T-helper 1 cell treated with Interleukin-12 subunit alpha and Interleukin-12 subunit beta and Interleukin-4 antibody, amounts not matched to agents 30 ng/mL and 1 ng/mL, for 36 hours (primary cell): ENCODE results near the gene PADI2. TPM values are rescaled to one million over a fixed set of nuclear protein-coding genes. Genes with fewer than 3 reads are reported as not detected.

ENCODE experiments used
- intact Hi-C: fragments of 100-400 bp; cut with micrococcal nuclease; formaldehyde crosslinking; loops from one replicate; pipeline ENCODE4 v1.15.1; 2024
- total RNA-seq: library from RNA; stranded (reverse); gene quantifications from 2 replicates; pipeline ENCODE4 v1.2.3, GENCODE V29; 2022

Gene PADI2
- total RNA-seq: not detected in 2 replicates

DNA sequence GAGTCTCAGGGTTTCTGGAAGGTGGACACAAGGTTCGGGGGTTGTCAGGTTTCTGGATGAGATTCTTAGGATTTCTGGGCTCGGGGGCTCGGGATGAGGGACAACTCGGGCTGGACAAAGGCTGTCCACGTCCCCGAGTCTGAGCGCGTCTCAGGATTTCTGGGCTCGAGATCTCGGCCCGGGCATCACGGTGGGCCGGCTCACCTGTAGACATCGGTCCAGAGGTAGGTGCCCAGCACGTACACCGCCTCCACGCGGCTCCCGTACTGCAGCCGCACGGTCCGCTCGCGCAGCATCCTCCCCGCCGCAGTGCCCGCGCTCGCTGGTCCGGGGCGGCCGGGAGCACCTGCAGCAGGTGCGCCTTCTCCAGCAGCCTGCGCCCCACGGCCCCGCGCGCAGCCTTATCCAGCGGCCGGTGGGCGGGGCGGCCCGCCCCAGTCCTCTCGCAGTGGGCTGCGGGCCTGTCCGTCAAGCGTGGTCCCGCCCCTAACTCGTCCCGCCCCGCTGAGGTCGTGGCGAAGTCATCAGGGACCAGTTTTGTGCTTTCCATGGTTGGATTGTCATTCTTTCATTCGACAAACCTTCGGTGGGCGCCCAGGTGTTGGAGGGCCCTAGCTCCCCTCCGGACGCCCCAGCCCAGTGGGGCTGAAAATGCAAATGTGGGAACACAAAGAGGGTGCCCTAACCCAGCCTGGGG, at the start of gene PADI2:
PADI2 (minus strand) TSS at position 376 of the 697 bp plus-strand sequence; CDS start at position 296, 80 bp downstream.
- intact Hi-C loops: no loop called here

DNA sequence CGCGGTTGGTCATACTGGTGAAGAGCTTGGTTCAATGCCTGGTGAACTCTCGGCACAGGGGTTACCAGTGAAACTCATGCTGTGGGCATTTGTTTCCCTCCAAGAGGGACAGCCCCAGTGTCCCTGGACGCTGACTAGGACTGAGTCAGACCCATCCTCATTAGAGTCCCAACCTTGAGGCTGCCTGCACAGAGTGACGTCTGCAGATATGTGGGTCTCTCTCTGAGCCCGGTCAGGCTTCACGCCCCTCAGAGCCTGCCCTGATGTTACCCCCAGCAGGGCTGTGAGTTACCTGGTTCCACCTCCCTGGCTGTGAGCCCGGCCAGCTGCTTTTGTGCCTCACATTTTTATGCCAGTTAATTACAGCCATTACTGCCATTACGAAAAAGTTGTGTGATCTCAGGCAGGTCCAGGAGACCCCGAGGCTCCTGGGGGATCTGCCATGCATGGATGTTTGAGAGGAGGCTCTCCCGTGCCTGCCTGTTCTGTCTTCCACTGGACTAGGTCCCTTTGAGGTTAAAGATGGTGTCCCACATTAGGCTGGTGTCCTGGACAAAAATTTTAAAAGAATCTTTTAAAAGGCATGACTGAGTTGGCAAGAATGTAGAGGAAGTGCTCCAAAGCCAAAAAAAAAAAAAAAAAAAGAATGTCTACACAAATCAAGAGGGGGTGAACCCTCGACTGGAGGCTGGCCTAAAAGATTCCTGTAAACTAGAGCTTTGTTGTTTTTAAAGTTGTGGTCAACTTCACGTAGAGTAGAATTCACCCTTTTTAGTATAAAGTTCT, 49.0 kb upstream of the PADI2 start:
- intact Hi-C loops: no loop called here

- intact Hi-C loops: no loop called here
Observed at GRCh38 chr1:17167786-17168090, 48.5 kb upstream of the PADI2 start.

- intact Hi-C loops: no loop called here
Observed at GRCh38 chr1:17167041-17167785, 48.0 kb upstream of the PADI2 start.

DNA sequence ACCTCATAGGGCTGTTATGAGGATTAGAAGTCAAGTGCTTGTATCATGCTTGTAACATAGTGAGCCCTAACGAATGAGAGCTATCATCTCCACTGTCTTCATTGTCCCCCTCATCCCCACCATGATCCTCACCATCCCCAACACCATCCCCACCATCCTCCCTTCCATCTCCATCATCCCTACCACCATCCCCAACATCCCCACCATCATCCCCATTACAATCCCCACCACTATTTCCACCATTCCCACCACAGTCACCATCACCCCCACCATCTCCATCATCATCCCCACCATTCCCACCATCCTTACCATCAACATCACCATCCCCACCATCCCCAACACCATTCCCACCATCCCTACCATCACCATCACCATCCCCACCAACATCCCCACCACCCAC, 46.6 kb upstream of the PADI2 start:
- intact Hi-C loops: no loop called here

DNA sequence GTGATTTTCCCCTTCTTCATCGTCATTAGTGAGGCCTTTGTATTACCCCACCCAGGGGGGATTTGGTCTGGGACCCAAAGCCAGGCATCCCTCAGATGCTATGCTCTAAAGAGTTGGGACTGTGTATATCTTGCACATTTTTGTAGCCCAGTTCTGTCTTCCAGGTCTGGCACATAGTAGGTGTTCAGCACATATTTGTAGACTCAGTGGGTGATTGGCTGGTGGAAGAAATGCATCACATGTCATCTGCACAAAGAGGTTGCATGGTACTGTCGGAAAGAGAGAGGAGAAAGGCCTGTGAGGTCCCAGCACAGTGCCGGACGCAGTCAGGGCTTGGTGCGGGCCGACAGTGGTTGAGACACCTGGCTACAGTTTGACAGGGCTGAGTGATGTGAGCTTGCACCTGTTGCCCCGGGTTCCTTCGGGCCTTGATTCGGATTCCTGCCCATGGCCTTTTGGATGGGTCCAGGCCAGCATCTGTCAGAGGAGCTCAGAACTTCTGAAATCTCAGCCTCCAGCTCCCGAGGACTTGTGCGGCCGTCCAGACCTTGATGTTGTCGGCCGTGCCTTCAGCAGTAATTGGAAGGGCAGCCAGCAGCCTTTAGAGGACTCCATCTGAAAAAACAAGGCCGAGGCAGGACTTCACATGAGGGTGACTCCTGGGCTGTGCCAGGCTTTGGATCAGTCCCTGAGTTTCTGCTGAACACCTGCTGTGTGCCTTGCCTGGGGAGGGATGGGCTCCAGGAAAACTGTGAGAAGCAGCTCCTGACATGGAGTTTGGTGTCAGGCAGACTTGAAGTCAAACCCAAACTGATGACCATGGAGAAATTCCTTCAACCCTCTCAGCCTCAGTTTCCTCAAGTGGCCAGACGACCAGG, 44.8 kb upstream of the PADI2 start:
- intact Hi-C loops: no loop called here

GRCh38 chr1:17163371-17163770, 44.1 kb upstream of the PADI2 start:
- intact Hi-C loops: no loop called here

DNA sequence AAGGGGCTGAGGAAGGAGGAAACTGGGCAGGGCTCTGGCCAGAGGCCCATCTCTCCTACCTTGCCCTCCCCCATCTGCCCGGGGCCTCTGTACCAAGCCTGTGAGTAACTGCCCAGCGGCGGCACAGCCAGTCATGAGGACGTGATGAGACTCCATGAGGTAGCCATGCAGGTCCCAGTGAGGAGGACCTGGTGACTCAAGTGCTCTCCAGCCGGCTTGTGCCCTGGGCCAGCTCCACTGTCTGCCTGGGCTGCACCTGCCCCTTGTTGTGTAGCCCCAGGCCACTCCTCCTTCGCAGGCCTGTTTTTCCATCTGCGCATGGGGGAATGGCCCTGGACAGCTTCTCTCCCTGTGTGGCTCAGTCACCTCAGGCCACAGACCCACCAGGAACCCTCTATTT, 43.7 kb upstream of the PADI2 start:
- intact Hi-C loops: no loop called here

- intact Hi-C loops: no loop called here
Observed at GRCh38 chr1:17161926-17162800, 42.9 kb upstream of the PADI2 start.

DNA sequence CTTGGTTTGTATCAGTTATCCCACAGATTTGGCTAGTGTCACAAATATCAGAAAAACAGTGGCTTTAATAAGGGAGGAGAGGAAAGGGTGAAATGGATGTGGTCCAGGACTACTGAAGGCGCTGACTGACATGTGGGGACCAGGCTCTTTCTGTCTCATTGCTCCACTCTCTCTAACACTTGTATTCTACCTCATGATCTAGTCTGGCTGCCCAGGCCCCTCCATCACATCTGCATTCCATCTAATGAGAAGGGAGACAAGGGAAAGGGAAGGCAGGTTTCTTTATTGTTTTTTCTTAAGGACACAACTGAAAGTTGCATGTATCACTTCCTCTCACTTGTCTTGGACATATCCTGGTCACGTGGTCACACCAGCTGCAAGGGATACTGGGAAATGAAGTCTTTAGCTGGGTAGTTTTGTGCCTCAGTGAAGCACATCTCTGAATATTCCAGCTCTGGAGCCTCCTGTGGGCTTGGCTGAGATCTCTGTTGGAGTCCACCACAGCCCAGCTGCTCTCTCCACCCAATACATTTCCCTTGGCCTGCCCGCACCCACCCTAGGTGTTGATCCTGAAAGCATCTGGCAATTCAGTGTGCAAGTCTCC, 42.0 kb upstream of the PADI2 start:
- intact Hi-C loops: no loop called here

GRCh38 chr1:17158961-17159360, 39.7 kb upstream of the PADI2 start:
- intact Hi-C loops: no loop called here

DNA sequence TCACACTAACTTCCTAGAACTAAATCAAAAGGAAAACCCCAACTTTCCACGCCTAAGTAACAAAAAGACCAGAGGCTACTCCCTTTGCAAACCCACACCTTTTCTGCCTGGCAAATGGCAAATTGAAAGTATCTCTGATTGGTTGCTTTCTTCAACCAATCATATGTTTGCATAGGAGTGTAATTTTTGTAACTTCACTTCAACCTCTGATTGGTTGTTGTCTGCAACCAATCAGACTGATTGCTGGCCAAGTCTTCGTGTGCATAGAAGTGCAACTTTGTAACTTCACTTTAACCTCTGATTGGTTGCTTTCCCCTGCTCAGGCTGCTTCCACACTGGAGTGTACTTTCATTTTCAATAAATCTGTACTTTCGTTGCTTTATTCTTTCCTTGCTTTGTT, 36.9 kb upstream of the PADI2 start:
- intact Hi-C loops: no loop called here

- intact Hi-C loops: no loop called here
Observed at GRCh38 chr1:17155257-17155920, 36.1 kb upstream of the PADI2 start.

DNA sequence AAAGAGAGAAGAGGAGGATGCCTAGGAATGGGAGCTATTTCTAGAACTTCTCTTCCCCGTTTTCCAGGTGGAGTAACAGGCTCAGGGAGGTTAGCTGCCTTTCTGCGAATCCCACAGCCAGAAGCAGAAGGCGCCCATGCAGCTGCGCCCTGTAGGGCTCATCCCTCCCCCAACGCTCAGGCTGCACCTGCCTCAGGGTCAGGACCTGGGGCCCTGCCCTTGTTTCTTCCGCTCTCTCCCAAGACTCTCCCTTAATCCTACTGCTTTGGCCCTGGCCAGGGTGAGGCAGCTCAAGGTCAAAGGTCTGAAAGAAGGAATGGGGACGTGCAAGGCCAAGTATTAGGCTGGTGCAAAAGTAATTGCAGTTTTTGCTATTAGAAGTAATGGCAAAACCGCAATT, 30.5 kb upstream of the PADI2 start:
- intact Hi-C loops: no loop called here

GRCh38 chr1:17148950-17149608, 29.8 kb upstream of the PADI2 start:
- intact Hi-C loops: no loop called here

GRCh38 chr1:17145648-17146047, 26.4 kb upstream of the PADI2 start:
- intact Hi-C loops: no loop called here

DNA sequence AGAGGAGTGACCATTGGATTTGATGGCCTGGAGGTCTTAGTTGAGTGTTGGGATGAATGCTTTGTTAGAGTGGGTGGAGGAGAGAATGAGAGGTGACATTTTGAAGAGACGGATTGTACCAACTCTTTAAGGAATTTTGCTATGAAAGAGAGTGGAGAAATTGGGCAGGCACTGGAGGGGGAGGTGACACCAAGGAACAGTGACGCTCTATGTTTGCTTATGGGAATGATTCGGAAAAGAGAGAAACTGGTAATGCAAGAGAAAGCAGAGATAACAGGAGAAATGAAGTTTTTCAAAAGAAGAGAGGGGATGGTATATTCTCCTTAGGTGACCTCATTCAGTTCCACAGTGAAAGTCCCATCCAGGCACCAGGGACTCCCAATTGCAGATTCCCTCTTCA, 24.5 kb upstream of the PADI2 start:
- intact Hi-C loops: no loop called here

DNA sequence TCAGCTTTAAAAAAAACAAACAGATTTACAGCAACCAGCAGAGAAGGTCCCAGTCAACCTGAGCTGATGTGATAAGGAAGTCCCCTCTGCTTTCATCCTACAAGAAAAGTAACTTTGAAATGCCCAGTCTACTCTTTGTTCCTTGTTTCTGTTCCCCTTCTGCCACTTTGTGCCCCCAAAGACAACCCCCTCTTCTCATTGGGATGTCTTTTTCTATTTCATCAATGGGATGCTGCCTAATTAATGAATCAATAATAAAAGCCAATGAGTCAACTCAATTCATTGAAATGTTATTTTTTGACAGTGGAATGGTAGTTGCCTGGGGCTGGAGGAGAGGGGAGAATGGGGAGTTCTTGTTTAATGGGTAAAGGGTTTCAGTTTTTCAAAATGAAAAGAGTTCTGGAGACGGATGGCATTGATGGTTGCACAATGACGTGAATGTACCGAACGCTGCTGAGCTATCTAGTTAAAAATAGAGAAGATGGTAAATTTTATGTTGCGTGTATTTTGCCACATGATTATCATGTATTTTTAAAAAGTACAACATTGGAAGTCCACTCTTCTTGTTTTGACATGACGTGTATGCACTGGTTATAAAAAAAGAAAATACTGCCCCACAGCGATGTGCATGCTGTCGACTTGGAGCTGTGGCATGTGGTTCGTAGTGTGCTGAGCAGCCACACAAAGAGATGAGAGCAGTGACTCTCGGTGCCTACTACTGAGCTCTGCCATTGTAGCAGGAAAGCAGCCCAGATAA, 22.4 kb upstream of the PADI2 start:
- intact Hi-C loops: no loop called here
